ENCODE data around the gene MR1.

The MR1 gene

DNA sequence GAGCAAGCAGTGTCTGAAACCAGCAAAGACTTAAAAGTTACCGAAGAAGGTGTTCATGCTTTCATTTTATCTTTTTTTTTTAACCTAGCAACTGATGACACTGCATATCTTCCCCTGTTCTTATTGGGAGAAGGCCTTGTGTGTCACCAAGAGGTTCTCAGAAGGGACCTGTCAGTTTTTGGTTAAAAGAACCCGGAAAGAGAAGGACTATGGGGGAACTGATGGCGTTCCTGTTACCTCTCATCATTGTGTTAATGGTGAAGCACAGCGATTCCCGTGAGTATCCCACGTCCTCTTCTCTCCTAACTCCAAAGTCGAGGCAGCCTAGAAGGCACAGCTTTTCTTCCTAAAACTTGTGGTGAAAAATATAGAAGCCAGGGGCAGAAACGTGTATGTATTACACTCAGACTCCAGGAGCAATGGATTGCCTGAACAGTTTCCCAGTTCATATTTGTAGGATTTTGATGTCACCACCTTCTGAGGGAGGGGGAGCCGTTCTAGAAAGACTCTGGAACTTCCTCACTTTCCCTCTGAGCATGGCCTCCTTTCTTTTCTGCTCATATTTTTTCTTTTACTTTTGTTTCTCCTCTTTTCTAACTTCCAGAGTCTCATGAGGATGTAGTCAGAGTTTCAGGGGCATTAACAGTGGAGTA lies at the start of gene MR1:
Gene MR1 (plus strand): TSS at position 185 of the 653 bp plus-strand sequence. CDS start 25 bp downstream, at position 210.
- DNase-seq: peak; percentile 15

DNA sequence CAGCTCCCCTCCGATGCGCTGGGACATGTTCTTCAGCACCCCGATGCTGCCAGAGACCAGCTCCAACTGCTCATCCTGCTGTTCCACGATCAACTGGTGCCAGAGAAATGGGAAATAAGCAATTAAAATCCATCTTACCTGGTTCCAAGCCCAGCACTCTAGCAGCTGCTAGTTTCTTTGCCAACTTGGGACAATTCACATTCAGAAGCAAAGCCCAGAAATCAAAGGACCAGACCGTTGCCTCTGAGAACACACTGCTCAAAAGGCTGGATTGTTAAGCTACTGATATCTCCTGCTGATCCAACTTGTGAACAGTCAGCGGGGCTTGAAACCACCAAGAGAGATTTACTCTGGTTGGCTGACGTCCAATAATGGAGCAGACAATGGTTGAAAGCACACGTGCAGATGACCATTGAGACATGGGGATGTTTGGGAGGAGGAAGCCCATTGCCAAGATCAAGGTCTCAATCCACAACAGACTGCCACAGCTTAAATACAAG lies 45.5 kb upstream of the MR1 start:
- DNase-seq: no peak

DNA sequence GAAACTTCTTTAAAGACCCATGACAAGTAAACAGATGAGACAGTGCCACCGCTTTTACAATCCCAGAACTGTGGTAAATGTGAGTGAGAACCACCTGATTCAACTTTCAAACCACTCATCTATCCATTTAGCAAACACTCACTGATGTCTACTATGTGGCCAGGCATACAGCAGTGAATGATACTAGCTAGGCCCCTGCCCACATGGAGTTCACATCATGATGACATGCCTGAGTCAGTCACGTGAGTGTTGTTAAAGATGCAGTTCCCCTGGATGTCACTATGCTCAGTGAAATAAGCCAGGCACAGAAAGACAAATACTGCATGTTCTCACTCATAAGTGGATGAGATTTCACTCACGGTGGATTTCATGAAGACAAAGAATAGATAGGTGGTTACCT lies 39.5 kb upstream of the MR1 start:
- peak; percentile 64 for DNase-seq

DNA sequence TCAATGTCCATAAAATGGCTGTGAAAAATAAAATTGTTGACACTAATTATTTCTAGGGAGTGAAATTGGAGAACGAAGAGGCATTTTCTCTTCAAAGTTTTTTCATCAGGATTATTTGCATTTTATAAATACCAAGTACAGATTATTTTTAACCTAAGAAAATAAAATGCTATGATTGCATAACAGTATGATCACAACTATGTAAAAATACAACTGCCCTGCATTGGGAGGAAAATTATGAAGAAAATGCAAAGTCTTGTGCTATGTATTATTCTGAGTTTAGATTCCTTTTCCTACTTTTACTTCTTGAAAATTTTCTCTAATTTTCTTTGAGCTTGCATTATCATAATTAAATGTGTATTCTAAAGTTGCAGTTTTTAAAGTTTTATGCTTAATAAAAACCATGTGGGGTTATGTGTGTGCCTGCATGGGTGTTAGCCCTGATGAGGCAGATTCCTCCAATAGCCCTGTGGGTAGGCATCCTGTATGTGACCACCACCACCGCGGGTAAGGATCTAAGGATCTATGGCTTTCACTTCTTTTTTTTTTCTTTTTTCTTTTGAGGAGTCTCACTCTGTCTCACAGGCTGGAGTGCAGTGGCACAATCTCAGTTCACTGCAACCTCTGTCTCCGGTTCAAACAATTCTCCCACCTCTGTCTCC lies 35.8 kb upstream of the MR1 start:
- no peak for DNase-seq

DNA sequence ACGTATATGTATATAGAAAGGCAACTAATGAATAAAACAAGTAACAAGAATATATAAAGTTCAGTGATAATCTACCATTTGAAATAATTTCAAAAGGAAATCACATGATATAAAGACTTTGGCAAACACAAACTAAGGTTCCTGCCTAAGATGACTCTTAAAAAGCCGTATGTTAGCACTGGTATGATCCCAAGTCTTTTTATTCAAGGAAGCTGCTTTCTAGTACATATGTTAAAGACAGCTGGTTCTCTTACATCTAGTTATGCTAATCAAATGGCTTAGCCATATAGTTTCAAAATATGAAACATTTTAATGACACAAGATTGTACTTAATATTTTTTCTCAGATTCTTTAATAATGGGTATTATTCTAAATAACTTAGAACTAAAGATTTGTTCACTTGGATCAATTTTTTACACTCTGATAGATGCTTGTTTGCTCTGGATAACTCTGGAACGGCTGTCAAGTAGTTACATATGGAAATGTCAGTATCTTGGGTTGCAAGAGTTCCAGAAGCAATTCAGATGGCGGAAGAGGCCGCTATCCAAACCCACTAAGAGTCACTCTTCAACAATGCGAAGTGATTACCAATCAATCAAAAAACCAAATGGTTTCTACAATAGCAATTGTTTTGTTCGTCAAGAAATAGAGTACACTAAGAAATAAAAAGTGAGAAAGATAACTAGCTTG lies 32.5 kb upstream of the MR1 start:
- DNase-seq: no peak

DNA sequence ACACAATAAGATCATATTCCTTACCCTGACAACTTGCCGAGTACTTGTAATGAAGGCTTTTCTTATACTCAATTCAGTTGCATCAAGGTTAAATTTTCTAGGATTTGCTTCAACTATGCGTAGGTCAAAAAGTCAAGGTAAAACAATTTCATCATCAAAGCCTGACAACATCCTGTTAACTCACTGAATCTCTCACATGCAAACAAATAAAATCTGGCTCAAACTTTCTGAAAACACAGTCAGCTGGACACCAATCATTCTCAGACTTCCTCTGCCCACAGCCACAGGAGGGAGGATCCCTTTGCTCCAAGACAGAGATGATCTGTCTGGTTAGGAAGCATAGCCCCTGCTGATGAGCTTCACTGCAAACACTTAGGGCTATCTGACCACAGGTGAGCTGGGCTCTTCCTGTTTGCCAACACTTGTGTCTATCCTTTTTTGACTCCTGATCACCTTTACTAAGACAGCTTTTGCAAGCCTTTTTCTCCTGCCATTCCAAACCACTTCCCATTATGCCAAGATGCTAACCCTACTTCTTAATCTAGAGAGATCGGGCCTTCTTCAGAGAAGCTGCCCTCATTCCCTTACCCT lies 31.1 kb upstream of the MR1 start:
- no peak for DNase-seq

DNA sequence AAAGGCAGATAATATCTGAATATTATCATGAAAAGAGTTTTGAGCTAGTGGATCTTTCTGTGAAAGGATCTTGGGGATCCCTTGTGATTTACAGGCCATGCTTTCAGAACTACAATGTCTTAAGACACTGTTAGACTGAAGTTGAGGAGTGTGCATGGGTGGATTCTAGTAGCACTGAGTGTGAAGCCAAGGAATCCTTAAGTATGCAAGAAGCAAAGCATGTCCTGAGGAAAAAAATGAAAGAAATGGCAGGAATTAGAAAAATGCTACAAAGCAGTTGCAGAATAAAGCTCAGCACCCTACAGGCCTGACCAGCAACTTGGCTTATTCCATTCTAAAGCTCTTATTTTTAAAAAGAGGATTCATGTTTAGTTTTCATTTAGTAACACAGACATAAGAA lies 23.0 kb upstream of the MR1 start:
- DNase-seq: no peak

DNA sequence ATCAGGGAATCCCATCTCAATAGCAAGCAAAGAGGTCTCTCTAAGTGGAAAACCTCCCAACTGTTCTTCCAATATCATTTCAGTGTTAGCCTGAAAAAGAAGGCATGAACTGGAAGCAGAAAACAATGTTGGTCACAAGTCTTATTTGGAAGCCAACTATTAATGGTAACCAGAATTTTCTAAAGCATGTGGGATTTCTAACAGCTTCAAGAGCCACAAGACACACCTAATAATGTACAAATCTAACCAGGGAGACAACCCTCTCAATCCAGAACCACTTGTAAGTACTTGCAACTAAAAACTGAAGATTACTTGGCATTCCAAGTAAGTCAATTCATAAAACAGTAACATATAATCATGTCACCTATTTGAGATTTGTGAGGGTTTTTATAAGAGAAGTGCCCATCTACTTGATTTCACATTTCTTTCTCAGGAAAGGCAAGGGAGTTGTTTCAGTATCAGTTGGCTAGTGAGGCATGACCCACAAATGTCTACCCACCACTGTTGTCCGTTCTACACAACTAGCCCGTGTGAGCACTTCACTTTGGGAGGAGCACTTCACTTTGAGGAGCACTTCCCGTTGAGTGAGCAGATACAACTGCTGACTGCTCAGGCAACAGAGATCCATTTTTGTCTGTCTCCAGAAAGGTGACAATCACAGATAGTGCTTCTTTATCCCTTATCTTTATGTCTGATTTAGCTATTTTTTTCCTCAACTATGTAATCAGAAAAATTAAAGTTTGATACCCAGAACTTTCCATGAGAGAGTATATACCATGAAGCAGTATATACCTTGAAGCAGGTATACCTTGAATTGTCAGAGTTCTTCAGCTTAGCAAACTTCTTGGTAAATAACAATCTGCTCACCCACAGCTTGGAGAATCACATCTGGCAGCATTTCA lies 22.2 kb upstream of the MR1 start:
- no peak for DNase-seq

DNA sequence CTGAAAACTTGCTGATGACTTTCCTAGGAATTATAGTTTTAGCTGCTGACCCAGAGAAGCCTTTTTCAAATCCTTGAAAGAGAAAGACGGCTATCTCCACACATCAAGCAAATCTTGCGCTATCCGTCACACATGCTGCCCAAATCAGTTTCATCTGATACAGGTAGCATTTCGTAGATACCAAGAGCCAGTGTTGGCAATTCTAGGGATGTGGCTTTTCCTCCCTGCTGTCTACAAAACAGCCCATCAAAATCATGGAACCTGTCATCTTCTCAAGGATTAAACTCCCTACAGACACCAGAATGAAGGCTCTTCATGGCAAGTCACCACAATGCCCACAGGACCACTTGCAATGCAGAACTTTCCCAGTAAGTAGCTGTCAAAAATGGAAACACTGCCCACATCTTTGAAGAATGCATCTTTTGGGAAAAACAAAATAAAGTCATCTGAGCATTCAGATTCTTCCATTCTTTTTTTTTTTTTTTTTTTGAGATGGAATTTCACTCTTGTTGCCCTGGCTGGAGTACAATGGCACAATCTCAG lies 21.5 kb upstream of the MR1 start:
- DNase-seq: no peak

DNA sequence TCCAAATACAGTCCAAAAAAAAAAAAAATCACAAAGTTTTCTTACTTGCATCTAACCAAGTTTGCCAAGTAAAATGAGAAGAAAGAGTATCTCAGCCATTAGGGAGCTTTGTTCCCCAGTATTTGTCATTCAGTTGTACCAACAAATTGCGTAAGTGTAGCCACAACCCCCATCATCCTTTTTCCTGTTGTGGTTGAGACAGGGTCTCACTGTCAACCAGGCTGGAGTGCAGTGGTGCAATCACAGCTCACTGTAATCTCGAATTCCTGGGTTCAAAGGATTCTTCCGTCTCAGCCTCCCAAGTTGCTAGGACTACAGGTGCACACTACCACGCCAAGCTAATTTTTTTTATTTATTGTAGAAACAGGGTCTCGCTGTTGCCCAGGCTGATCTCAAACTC lies 20.6 kb upstream of the MR1 start:
- no peak for DNase-seq

DNA sequence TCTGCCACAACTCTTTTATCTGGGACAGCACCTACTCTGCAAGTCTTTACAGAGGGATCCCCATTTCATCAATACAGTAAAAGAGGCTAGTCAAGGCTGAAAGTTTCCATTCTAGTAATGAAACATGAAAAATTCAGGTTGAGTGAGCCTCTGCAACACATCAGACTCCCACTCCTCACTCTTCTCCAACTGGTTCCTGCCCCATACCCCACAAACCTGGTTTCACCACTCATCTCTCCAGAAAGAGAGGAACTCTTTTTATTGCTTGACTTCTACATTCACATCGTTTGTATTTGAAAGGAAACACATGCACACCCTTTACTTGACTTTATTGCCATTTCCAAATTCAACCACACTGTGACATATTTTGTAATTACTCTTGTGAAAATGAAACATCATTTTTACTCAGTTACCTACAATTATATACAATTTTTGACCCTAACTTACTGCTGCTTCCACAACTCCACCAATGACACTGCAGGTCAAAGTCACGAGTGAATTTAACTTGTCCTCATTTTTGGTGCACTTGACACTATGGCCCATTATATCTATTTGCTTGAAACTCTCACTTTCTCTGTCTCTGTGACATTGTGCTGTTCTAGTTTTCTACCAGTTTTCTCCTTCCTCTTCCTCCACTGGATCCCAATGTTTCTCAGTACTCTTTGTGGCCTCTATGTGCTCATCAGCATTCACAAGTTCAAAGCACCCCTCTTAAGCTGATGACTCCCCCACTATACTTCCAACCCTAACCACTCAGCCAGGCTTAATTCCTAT lies 19.1 kb upstream of the MR1 start:
- DNase-seq: peak; percentile 45

DNA sequence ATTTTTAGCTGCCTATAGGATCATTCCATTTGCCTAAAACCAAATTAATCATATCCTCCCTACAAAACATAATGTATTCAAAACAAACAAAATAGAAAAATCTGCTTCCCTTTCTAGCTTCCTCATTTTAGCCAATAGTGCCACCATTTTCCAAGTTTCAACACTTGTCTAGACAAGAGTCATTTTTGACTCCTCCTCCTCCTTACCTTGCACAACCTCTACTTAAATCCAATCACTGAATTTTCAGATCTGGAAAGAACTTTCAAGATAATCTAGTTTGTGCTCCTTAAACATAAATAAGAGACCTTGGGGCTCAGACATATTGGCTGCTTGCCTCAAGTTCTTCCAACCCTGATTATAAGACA lies 18.6 kb upstream of the MR1 start:
- no peak for DNase-seq

DNA sequence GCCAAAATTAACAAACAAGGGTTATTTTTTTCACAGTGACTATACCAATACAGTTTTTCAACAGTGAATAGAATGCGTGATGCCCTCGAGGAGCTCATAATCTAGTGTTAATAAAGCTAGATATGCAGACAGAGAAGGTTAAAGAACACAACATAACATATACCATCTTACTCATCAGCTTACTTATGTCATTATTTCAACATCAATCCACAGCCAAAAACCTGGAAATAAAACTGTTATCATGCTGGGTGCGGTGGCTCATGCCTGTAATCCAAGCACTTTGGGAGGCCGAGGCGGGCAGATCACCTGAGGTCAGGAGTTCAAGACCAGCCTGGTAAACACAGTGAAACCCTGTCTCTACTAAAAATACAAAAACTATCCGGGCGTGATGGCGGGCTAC lies 17.2 kb upstream of the MR1 start:
- no peak for DNase-seq

DNA sequence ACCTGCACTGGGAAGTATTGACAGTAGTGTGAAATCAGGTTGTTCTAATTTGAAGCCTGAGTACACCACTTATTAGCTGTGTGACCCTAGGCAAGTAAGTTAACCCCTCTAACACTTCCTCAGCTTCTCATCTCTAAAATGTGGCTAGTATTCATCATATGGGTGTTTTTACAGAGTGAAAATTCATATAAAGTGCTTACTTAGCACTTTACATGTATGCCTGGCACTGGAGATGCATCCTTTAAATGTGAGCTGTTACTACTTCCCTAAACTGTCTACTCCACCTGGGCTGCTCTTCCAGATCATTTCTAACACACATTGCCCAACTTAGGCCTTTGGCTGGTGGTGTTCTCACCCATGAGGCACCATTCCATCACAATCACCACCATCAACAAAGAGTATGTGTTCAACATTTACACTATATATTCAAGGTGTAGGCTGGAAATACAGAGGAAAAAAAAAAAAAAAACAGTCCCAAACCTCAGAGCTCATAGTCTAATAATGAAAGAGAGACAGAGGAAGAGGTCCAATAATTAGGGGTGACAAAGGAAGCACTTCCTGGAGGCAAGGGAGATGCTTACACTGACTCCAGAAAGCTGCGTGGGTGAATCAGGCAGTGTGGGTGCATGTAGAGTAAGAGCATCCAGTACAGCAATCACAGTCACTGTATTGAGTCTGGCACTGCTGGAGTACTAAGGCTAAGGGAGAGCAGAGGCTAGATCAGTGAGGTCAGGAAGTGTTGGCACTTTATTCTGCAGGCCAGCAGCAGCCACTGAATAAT lies 14.7 kb upstream of the MR1 start:
- DNase-seq: peak; percentile 19

DNA sequence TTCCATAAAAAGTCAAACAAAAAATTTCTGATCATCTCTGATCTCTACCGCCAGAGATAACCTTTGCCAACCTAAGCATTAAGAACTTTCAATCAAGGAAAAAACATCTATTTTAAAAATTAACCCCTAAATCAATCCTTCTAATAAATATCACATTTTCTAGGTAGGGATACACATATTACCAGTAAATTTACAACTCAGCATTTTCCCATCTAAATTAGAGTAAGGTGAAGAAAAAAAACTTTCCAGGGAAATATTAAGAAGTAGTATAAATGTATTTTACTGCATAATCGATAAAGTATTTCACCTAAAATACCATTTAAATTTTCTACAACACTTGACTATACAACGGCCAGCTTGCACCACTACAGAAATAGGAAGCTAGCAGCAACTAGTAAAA lies 12.6 kb upstream of the MR1 start:
- DNase-seq: no peak

DNA sequence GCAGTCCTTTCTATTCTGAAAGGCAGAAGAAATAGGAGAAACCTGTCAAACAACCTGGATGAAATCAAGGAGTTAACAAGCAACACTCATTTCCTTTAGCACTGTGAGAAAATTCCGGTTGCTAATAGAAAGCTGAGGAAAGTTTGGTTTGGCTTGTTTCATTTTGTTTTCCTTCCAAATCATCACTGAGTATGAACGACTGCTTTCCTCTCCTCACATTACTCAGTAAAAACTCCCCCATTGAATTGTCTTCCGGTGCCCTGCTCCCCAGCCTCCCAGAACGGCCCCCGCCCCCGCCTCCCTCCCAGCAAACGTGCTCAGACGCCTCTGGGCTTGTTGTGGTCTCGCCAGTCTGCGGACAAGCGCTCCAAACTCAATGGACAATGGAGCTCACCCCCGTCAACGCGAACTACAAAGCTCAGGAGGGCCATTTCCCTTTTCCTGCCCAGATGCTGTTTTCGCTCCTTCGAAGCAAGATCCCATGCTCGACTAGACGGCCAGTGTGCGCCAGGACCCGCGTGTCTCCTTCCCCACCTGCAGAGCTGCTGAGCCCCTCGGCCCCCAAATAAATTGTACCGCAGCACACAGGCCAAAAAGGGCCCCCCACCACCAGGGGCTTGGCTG lies 11.9 kb upstream of the MR1 start:
- peak; percentile 63 for DNase-seq

DNA sequence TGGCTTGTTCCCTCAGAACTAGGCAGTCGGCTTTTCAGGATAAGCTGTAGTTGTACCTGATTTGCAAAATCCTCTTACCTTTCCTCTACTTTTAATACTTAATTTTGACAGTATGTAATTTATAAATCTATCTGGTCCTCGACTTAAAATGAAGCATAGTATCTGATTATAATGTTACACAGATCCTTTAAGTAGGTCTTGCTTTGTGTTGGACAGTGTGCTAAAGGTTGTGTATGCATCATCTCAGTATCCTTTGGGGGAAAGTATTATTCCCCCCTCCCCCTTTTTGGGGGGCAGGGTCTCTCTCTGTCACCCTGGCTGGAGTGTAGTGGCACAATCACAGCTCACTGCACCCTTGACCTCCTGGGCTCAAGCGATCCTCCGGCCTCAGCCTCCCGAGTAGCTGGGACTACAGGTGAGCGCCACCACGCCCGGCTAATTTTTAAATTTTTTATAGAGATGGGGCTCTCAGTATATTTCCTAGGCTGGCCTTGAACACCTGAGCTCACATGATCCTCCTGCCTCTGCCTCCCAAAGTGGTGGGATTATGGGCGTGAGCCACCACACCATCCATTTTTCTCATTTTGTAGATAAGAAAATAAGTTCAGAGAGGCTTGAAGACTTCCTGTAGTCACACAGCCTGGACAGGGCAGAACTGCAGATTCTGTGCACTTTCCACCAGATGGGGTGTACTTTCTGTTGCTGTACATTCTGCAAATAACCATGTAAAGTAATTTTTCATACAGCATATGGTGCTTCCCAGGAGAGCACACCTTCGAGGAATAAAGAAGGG lies 10.3 kb upstream of the MR1 start:
- no peak for DNase-seq

DNA sequence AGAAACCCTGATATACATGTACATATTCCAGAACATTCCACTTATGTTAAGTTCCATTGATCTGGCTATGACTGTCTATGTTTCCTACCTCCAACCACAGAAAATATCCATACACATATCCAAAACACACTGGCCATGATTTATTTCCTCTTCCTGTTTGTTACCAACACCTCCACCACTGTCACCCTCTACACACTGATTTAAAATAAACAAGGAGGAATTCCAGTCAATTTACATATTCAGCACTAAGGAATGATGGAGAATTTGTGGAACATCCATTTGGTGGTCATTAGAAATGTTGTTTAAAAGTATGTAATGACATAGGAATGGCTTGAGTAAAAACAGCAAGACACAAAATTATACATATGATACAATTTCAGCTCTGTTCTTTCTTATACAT lies 5.6 kb upstream of the MR1 start:
- DNase-seq: no peak

DNA sequence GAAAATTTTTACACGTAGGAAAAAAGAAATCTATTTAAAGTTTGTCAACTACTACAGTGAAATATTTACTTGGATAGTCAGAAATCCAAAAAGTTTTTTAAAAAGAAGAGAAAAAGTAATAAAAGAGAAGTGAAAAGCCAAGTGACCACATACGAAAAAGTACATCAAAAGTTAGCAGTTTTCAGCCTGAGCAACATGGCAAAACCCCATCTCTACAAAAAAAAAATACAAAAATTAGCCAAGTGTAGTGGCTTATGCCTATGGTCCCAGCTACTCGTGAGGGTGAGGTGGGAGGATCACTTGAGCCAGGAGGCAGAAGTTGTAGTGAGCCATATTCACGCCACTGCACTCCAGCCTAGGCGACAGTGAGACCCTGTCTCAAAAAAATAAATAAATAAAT lies 5.2 kb upstream of the MR1 start:
- DNase-seq: no peak

DNA sequence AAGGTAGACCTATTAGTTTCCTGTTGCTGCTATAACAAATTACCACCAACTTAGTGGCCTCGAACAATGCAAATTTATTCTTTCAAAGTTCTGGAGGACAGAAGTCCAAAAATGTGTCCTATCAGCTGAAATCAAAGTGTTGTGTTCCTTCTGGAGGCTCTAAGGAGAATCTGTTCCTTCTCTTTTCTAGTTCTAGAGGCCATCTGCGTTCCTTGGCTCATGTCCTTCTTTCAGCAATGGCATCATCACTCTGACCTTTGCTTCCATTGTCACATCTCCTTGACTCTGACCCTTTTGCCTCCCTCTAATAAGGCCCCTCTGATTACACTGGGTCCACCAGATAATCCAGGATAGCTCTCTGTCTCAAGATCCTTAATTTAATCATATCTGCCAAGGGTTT lies 1.2 kb upstream of the MR1 start:
- DNase-seq: no peak

Measured in stimulated activated CD4-positive, alpha-beta T cell treated with anti-CD3 and anti-CD28 coated beads, Interleukin-1b, Interleukin-23, amount 100 ng/mL, for 48 hours (primary cell).